Osteocyte (in vitro differentiated cells): ENCODE data around the gene RFX3. TPM values are rescaled to one million over a fixed set of nuclear protein-coding genes. Genes with fewer than 3 reads are reported as not detected.

ENCODE experiments used
- DNase-seq: peaks from one replicate; pipeline ENCODE4 v3.0.0; 2021; ENCODE audit warnings: mixed read lengths; ENCODE audit not compliant: unreplicated experiment; ENCODE audit errors: extremely low spot score
- H3K27ac Mint-ChIP-seq: one replicate; pipeline ENCODE4 v1.8.0; 2021; ENCODE audit warnings: mild to moderate bottlenecking, mixed read lengths; ENCODE audit not compliant: unreplicated experiment
- H3K27me3 Mint-ChIP-seq: one replicate; pipeline ENCODE4 v1.8.0; 2021; ENCODE audit warnings: mixed read lengths; ENCODE audit not compliant: unreplicated experiment
- H3K36me3 Mint-ChIP-seq: one replicate; pipeline ENCODE4 v1.8.0; 2021; ENCODE audit warnings: mixed read lengths; ENCODE audit not compliant: unreplicated experiment
- H3K4me1 Mint-ChIP-seq: one replicate; pipeline ENCODE4 v1.8.0; 2021; ENCODE audit warnings: mixed read lengths; ENCODE audit not compliant: unreplicated experiment
- H3K4me3 Mint-ChIP-seq: one replicate; pipeline ENCODE4 v1.8.0; 2021; ENCODE audit warnings: mild to moderate bottlenecking, moderate library complexity, mixed read lengths; ENCODE audit not compliant: unreplicated experiment
- H3K9me3 Mint-ChIP-seq: one replicate; pipeline ENCODE4 v1.8.0; 2021; ENCODE audit warnings: mixed read lengths; ENCODE audit not compliant: unreplicated experiment
- total RNA-seq: library from RNA; stranded (reverse); gene quantifications from 2 replicates; pipeline ENCODE4 v1.2.1, GENCODE V29; 2021
- TF ChIP-seq, protein P1 (sequence below): fragments of 200-600 bp; sonication (generic); IDR thresholded peaks from 2 replicates; pipeline ENCODE4 v1.5.0; 2021; ENCODE audit warnings: antibody characterized with exemption, mild to moderate bottlenecking, moderate library complexity

The RFX3 gene
- total RNA-seq, 1 donor from 2014 or later: 10.0 TPM

DNA sequence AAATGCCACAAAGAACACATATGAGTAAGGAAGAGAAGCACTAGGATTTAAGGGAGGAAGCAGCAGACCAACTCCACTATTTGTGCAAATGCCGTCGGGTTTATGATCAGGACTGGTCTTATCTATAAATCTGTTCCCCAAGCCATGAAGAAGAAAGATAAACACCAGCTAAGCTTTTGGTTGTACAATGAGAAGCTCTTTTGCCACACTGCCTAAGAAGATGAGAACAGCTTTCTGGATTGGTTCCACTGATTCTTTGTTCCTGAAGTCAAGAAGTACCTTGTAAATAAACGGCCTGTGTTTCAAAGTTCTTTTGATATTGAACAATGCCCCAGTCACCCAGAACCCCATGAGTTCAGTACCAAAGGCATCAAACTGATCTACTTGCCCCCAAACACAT is 93.9 kb downstream of the RFX3 start:
- Mint-ChIP-seq H3K36me3 (no peaks in the 10 kb centered on the region), H3K9me3 (peaks cover 13% of the 10 kb centered on the region), H3K4me1 (peaks cover 3% of the 10 kb centered on the region)

DNA sequence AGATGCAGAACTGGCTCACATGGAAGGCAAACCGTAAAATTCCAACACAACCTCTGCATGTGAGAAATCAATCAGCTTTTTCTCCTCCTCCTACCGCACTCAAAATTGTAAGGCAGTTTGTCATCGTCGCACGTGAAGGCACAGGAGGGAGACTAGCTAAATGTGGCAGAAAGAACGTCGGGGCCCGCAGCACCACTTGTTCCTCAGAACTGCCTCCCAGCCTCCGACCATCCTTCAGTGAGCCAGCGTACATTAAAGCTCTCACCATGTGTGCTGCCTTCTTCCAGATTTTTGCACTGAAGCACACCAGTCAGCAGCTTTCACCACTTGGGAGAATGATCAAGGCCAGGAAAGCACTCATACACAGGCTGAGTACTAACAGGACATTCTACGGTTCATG is 105.9 kb downstream of the RFX3 start:
- Mint-ChIP-seq H3K27ac (no peak overlapping the region), H3K27me3 (no peaks in the 10 kb centered on the region), H3K4me3 (no peak overlapping the region), H3K36me3 (no peaks in the 10 kb centered on the region), H3K9me3 (no peaks in the 10 kb centered on the region), H3K4me1 (no peaks in the 10 kb centered on the region)
- no peak for DNase-seq
- TF ChIP-seq, protein P1, sequence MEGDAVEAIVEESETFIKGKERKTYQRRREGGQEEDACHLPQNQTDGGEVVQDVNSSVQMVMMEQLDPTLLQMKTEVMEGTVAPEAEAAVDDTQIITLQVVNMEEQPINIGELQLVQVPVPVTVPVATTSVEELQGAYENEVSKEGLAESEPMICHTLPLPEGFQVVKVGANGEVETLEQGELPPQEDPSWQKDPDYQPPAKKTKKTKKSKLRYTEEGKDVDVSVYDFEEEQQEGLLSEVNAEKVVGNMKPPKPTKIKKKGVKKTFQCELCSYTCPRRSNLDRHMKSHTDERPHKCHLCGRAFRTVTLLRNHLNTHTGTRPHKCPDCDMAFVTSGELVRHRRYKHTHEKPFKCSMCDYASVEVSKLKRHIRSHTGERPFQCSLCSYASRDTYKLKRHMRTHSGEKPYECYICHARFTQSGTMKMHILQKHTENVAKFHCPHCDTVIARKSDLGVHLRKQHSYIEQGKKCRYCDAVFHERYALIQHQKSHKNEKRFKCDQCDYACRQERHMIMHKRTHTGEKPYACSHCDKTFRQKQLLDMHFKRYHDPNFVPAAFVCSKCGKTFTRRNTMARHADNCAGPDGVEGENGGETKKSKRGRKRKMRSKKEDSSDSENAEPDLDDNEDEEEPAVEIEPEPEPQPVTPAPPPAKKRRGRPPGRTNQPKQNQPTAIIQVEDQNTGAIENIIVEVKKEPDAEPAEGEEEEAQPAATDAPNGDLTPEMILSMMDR: no peak

More for the DNA sequence above, 93.9 kb downstream of the RFX3 start:
- Mint-ChIP-seq H3K4me3 (no peak overlapping the region), H3K27ac (no peak overlapping the region), H3K27me3 (no peaks in the 10 kb centered on the region)
- TF ChIP-seq, protein P1: no peak
- no peak for DNase-seq

DNA sequence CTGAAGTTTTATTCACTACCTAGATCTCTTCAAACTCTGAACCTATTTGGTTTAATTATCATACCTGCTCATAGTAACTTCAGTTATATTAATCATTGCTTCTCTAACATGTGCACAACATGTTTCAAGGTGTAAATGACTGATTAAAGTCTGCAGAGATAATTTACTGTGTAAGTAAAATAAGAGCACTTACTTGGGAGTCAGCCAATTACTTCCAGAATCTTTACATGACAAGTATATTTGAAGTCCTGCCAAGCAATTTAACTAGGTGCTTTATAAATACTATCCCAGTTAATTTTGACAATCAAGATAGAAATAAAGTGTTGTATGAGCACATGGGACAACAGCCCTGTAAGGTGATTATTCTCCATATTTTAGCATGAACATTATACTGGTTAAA is 109.9 kb downstream of the RFX3 start:
- DNase-seq: no peak
- TF ChIP-seq, protein P1: no peak

DNA sequence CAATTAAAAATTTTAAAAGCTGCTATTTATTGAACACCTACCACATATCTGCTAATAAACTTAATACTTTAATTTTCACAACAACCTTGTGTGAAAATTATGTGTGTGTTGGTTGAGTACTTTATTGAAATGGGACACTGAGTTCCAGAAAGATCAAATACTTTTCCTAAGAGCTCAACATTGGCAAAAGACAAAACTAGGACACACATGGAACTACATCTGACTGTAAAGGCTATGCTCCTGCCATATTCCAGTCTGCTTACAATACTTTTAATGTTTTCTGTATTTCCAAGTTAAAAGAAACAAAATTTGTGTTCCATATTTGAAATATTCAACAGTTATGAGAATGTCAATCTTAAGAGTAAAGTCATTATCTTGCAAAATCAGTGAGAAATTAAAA is 111.8 kb downstream of the RFX3 start:
- no peaks in the 10 kb centered on the region for H3K4me1 Mint-ChIP-seq
- no peak overlapping the region for H3K4me3 Mint-ChIP-seq
- TF ChIP-seq, protein P1: no peak
- H3K27ac Mint-ChIP-seq: no peak overlapping the region
- no peak for DNase-seq
- no peaks in the 10 kb centered on the region for H3K27me3 Mint-ChIP-seq
- no peaks in the 10 kb centered on the region for H3K36me3 Mint-ChIP-seq
- H3K9me3 Mint-ChIP-seq: no peaks in the 10 kb centered on the region

More for the DNA sequence above, 109.9 kb downstream of the RFX3 start:
- Mint-ChIP-seq H3K27me3 (no peaks in the 10 kb centered on the region), H3K27ac (no peak overlapping the region), H3K36me3 (no peaks in the 10 kb centered on the region), H3K4me1 (no peaks in the 10 kb centered on the region), H3K4me3 (no peak overlapping the region), H3K9me3 (no peaks in the 10 kb centered on the region)

DNA sequence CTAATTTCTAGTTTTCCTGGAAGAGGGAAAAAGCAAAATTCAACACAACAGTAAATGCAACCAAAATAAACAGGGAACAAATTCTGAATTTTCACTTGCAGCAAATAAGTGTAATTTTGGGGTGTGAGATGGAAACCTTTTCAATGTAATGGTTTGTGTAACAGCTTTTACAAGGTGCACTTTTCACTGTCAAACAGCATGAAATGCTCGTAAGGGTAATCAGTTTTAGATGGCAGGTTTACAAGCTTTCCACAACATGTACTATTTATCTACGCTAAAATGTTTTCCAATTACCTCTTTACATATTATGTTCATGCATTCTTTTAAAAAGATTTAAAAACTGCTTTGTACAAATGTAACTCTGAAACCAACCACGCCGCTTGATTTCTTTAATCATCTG is 115.3 kb downstream of the RFX3 start:
- H3K36me3 Mint-ChIP-seq: no peaks in the 10 kb centered on the region
- H3K4me3 Mint-ChIP-seq: no peak overlapping the region
- no peaks in the 10 kb centered on the region for H3K27me3 Mint-ChIP-seq
- H3K4me1 Mint-ChIP-seq: no peaks in the 10 kb centered on the region
- DNase-seq: no peak
- no peak overlapping the region for H3K27ac Mint-ChIP-seq
- H3K9me3 Mint-ChIP-seq: no peaks in the 10 kb centered on the region
- TF ChIP-seq, protein P1: no peak
